Measurements from ENCODE around the gene PCDHGA9. TPM values are rescaled to one million over a fixed set of nuclear protein-coding genes. Genes with fewer than 3 reads are reported as not detected.

The PCDHGA9 gene
- total and polyA plus RNA-seq, 9 of the 15 experiments (the other 6 are each of a cell fraction or from before 2014, with no cell fraction given): 0.03 to 0.18 (median 0.11) TPM; not detected in 2

GRCh38 chr5:141392429-141393198 lies 10.0 kb upstream of the PCDHGA9 start, which contains the start of gene PCDHGA8 (continued):
- TF ChIP-seq ZNF318 (IDR thresholded peaks at IDR 0.05; ENCODE audit: borderline replicate concordance in 1 of 2, low read depth in 1 of 2) (no peak), ATF6 (CRISPR knock-in tag; IDR thresholded peaks at IDR 0.05) (no peak), ARID3B (CRISPR knock-in tag; IDR thresholded peaks at IDR 0.05; ENCODE audit: borderline replicate concordance) (no peak), RNF2 (IDR thresholded peaks at IDR 0.05) (no peak), SNIP1 (IDR thresholded peaks at IDR 0.05; ENCODE audit: low read depth) (no peak)
